ENCODE results near the gene WEE1.

- TF ChIP-seq ZNF274 (IDR thresholded peaks at IDR 0.05; ENCODE audit: low read depth, low read length) (no peak), YY1 (IDR thresholded peaks at IDR 0.05; ENCODE audit: insufficient read depth, insufficient read length) (no peak)
Observed at GRCh38 chr11:9530901-9531625, 42.4 kb upstream of the WEE1 start.
